ENCODE measurements around the gene LEPROT.

GRCh38 chr1:65417729-65418128, 2.7 kb upstream of the LEPROT start:
- TF ChIP-seq REST (IDR thresholded peaks at IDR 0.05; ENCODE audit: low read depth) (no peak), CTCF (IDR thresholded peaks at IDR 0.05 in 2 of 3, conservative IDR thresholded peaks at IDR 0.05 in 1 of 3; ENCODE audit: borderline replicate concordance in 1 of 3, insufficient read depth in 1 of 3, low read depth in 2 of 3, low read length in 2 of 3) (no peak), YY1 (IDR thresholded peaks at IDR 0.05; ENCODE audit: extremely low read depth, insufficient replicate concordance, low read depth, low read length) (no peak), MAX (IDR thresholded peaks at IDR 0.05) (no peak), EGR1 (IDR thresholded peaks at IDR 0.05; ENCODE audit: low read depth) (no peak), EZH2 (IDR thresholded peaks at IDR 0.05) (no peak), POLR2AphosphoS5 (IDR thresholded peaks at IDR 0.05; ENCODE audit: low read depth, low read length) (no peak), SRF (IDR thresholded peaks at IDR 0.05; ENCODE audit: low read depth) (no peak), EZH2phosphoT487 (IDR thresholded peaks at IDR 0.05; ENCODE audit: borderline replicate concordance) (no peak), SIN3A (IDR thresholded peaks at IDR 0.05; ENCODE audit: low read depth) (no peak), SP1 (IDR thresholded peaks at IDR 0.05; ENCODE audit: low read depth) (no peak), ZBTB33 (IDR thresholded peaks at IDR 0.05; ENCODE audit: extremely low read depth, insufficient replicate concordance, low read length) (no peak), TCF7L2 (IDR thresholded peaks at IDR 0.05; ENCODE audit: borderline replicate concordance, extremely low read depth, insufficient read depth, insufficient read length) (no peak)
